Effector CD4-positive, alpha-beta T cell (primary cell): ENCODE results near the gene TIGIT.

ENCODE experiments used
- DNase-seq: peaks from one replicate; pipeline ENCODE4 v3.0.0-alpha.2; 2020

The TIGIT gene

DNA sequence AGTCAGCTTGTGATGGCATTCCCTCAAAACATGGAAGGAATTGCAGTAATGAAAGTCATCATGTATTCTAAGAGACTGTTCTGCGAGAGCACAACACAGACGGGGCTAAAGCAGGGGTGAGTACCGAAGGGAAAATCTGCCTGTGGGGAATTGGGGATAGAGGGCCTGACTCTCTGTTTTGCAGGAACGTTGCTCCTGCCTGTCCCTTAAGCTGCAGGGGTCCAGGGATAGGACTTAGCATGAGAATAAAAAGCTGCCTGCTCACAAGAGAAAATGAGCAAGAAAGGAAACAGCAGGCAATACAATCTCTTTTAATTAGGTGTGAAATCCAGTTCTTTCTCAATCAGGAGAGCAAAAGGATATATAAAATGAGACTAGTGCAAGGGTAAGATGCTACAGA, 62.2 kb downstream of the TIGIT start:
- DNase-seq = no peak

DNA sequence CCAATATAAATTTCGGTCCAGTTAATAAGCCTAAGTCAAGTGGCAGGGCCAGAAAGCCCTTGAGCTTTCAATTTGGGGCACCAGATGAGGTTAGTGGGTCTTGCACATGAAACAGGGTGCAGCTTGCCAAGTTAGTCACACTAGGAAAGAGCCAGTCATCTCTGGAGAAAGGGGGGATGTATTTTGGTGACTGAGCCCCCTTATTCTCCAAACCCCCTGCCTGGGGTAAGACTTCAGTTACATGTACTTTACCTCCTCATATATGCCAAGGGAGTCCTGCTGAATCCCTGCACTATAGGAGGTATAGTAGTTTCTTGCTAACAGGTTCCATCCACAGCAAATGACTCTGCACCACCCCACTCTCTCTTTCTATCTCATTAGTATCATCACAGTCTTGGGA, 62.7 kb downstream of the TIGIT start:
- DNase-seq = no peak
